HG03469 (cell line): ENCODE measurements around the gene TRABD2B.
A peak's percentile ranks its signal among the peaks of the same experiment; 100 is the strongest.

Experiments
- ATAC-seq: cut with Tn5 transposase; IDR thresholded peaks from one replicate; pipeline ENCODE4 v1.9.1; 2021; ENCODE audit warnings: mild to moderate bottlenecking, moderate library complexity, moderate number of reproducible peaks; ENCODE audit not compliant: unreplicated experiment

TRABD2B gene

GRCh38 chr1:47742890-47743760 lies 254.1 kb downstream of the TRABD2B start:
- ATAC-seq, result no peak

- no peak for ATAC-seq
Observed at GRCh38 chr1:47738560-47739182, 258.5 kb downstream of the TRABD2B start.

GRCh38 chr1:47732489-47732888 lies 264.7 kb downstream of the TRABD2B start:
- no peak for ATAC-seq

GRCh38 chr1:47731730-47732129 lies 265.5 kb downstream of the TRABD2B start:
- ATAC-seq, result no peak

- ATAC-seq, result no peak
Observed at GRCh38 chr1:47729685-47730084, 267.5 kb downstream of the TRABD2B start.

GRCh38 chr1:47727697-47728085 lies 269.5 kb downstream of the TRABD2B start:
- no peak for ATAC-seq

- no peak for ATAC-seq
Observed at GRCh38 chr1:47727051-47727696, 270.0 kb downstream of the TRABD2B start.

- ATAC-seq, result peak; percentile 79
Observed at GRCh38 chr1:47725992-47726855, 271.0 kb downstream of the TRABD2B start.

GRCh38 chr1:47725511-47725991 lies 271.6 kb downstream of the TRABD2B start:
- ATAC-seq, result no peak

- ATAC-seq, result no peak
Observed at GRCh38 chr1:47725000-47725473, 272.1 kb downstream of the TRABD2B start.

- ATAC-seq, result no peak
Observed at GRCh38 chr1:47724432-47724999, 272.7 kb downstream of the TRABD2B start.

- ATAC-seq, result no peak
Observed at GRCh38 chr1:47722909-47723580, 274.1 kb downstream of the TRABD2B start.

- no peak for ATAC-seq
Observed at GRCh38 chr1:47722101-47722500, 275.1 kb downstream of the TRABD2B start.

GRCh38 chr1:47720111-47720510 lies 277.1 kb downstream of the TRABD2B start:
- no peak for ATAC-seq

- no peak for ATAC-seq
Observed at GRCh38 chr1:47717341-47717740, 279.8 kb downstream of the TRABD2B start.

GRCh38 chr1:47713975-47714767 lies 283.0 kb downstream of the TRABD2B start:
- no peak for ATAC-seq

GRCh38 chr1:47713333-47713953 lies 283.7 kb downstream of the TRABD2B start:
- ATAC-seq, result no peak

- ATAC-seq, result no peak
Observed at GRCh38 chr1:47712596-47713299, 284.4 kb downstream of the TRABD2B start.
